ENCODE results near the gene SORBS2.

The SORBS2 gene

GRCh38 chr4:185657183-185657582, 154.8 kb downstream of the SORBS2 start:
- no peak for TF ChIP-seq ZFX (IDR thresholded peaks at IDR 0.05; ENCODE audit: borderline replicate concordance)
- TF ChIP-seq, protein P1, sequence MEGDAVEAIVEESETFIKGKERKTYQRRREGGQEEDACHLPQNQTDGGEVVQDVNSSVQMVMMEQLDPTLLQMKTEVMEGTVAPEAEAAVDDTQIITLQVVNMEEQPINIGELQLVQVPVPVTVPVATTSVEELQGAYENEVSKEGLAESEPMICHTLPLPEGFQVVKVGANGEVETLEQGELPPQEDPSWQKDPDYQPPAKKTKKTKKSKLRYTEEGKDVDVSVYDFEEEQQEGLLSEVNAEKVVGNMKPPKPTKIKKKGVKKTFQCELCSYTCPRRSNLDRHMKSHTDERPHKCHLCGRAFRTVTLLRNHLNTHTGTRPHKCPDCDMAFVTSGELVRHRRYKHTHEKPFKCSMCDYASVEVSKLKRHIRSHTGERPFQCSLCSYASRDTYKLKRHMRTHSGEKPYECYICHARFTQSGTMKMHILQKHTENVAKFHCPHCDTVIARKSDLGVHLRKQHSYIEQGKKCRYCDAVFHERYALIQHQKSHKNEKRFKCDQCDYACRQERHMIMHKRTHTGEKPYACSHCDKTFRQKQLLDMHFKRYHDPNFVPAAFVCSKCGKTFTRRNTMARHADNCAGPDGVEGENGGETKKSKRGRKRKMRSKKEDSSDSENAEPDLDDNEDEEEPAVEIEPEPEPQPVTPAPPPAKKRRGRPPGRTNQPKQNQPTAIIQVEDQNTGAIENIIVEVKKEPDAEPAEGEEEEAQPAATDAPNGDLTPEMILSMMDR (IDR thresholded peaks at IDR 0.05): no peak
- H3K27ac ChIP-seq: no peak overlapping the region

DNA sequence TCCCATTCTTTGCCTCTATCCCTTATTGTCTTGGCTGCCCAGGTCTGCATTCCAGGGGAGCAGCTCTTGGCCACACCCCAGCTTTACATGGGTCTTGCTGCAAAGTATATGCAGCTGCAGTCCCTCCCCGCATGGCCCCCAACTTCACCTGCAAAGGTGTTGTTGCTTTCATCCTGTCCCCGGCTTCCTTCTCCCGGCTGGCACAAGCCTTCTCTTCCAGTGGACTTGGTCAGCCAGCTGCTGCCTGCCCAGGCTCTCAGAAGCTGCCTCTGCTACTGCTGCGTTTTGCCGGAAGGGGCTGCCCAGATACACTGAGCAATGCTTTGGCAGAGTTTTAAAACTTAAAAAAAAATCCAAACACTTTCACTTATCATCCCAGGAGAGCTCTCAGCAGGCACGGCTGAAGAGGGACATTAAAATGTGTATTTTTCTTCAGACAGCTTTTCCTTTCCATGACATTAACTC, 155.5 kb downstream of the SORBS2 start:
- H3K27ac ChIP-seq: no peak overlapping the region

DNA sequence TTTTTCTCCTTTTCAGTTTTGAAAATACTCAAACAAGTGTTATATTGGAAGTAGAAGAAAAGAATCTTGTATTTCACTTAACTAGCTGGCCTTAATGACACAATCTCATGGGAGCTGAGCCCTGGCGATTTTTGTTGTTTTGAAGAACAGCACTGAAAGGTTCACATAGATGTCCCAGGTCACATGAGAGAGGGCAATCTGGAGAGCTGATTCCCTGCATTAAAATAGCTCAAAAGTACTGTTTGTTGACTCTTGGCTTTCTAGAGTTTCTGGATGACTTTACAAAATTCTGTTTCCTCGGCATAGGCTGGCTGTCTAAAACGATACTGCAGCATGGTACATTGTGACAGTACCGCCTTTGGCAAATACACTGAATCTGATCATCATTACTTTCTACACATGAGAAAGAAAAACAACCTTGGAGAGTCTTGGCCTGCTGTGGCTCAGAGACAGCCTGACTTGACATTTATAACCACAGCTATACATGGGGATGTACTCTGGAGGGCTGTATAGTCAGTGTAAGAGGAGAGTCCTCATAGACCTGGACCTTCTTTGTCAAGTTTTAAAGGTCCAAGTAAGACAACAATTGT, 156.9 kb downstream of the SORBS2 start:
- no peak overlapping the region for H3K27ac ChIP-seq
- TF ChIP-seq ZFX (IDR thresholded peaks at IDR 0.05; ENCODE audit: borderline replicate concordance): no peak
- TF ChIP-seq, protein P1 (IDR thresholded peaks at IDR 0.05): no peak

More for the DNA sequence above, 155.5 kb downstream of the SORBS2 start:
- TF ChIP-seq, protein P1 (IDR thresholded peaks at IDR 0.05): no peak
- no peak for TF ChIP-seq ZFX (IDR thresholded peaks at IDR 0.05; ENCODE audit: borderline replicate concordance)

DNA sequence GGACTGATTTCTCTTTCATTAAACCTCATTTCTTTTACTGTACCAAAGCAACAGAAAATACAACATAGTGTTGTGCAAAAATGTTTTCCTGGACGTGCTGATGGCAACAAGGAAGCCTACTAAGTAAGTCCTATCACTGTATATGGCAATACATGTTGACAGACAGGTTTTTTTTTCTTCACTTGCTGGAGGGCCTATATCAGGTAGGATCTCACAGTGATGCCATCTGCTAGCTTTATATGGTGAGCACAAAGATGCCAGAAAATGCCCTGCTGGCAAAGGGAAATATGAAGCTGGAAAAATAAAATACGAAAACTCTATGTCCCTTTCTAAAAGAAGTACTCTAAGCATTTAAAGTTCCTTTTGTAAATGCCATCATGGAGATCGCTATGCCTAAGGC, 157.7 kb downstream of the SORBS2 start:
- no peak for TF ChIP-seq ZFX (IDR thresholded peaks at IDR 0.05; ENCODE audit: borderline replicate concordance)
- TF ChIP-seq, protein P1 (IDR thresholded peaks at IDR 0.05): no peak

DNA sequence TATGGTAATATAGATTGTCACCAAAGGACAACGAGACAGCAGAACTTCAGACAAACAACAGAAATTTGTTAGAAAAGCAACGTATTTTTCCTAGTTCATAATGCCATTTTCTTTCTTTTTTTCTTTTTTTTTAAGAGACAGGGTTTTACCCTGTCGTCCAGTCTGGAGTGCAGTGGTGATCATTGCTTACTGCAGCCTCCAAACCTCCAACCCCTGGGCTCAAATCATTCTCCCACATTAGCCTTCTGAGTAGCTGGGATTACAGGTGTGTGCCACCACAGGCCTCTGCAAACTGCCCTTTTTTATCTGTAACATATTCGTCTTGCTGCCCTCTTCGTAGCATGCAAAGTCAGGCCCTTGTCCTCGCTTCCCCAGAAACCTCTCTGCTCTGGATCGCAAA, 160.1 kb downstream of the SORBS2 start:
- H3K27ac ChIP-seq: no peak overlapping the region
- TF ChIP-seq ZFX (IDR thresholded peaks at IDR 0.05; ENCODE audit: borderline replicate concordance): no peak
- TF ChIP-seq, protein P1 (IDR thresholded peaks at IDR 0.05): no peak

More for the DNA sequence above, 157.7 kb downstream of the SORBS2 start:
- no peak overlapping the region for H3K27ac ChIP-seq

DNA sequence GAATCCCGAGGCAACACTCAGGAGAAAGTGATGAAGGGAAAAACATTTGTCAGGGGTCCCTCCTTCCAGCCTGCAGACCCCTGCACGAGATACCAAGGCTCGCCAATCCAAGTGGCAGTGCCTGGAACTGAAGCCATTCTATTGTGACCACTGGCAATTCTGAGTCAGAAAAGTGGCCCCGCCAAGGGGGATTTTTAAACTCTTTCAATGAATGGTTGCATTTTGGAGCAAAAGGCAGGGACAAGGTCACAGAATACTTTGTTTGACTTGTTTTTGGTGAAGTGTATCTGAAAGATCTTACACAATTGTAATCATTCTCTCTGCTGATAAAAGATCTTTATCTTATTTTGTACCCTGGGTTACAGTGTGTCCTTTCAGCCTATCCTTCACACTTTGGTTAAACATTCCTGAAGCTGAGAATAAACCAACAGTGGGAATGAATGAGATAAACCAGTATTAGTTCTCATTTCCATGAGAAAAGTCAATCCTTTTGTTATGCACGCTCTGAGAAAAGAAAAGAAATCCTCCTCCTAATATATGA, 160.8 kb downstream of the SORBS2 start:
- no peak overlapping the region for H3K27ac ChIP-seq
- TF ChIP-seq, protein P1 (IDR thresholded peaks at IDR 0.05): no peak
- no peak for TF ChIP-seq ZFX (IDR thresholded peaks at IDR 0.05; ENCODE audit: borderline replicate concordance)

DNA sequence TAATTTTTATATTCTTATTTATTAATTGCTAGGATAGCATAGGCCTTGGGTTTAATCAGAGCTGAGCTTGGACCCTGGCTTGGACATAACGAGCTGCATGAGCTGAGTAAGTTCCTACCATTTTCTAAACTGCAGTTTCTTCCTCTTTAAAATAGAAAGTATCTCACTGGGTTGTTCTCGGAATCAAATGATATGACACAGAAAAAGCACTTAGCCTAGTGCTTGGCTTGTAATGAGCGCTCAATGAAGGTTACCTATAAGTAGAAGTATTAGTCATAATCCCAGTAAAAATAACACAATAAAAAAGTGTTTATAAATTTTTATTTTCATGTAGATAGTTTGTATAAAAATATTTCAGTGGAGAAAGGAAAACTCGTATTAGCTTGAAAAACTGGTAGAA, 163.4 kb downstream of the SORBS2 start:
- TF ChIP-seq ZFX (IDR thresholded peaks at IDR 0.05; ENCODE audit: borderline replicate concordance): no peak
- TF ChIP-seq, protein P1 (IDR thresholded peaks at IDR 0.05): no peak
- no peak overlapping the region for H3K27ac ChIP-seq
